ENCODE results near the gene PCBP4.

DNA sequence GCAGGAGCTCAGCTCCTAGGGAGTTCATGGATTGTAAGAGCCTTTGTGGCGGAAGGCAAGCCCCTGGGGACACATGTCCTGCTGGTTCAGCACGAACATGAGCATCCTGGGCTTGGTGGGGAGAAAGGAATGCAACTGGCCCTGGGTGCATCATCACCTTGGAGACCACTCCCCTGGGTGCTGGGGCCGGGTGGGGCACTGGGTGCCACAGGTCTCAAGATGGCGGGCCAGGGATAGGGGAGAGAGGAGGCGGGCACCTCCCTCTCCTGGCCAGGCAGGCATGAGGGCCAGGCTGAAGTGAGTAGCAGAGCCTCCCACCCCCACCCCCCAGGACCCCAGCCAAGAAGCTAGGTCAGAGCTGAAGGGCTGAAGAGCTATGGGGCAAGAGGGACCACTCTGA is 768 bp downstream of the PCBP4 start:
- no peak for TF ChIP-seq YY1 (IDR thresholded peaks at IDR 0.05; ENCODE audit: insufficient read depth, insufficient read length)
- no peak for TF ChIP-seq ZNF274 (IDR thresholded peaks at IDR 0.05; ENCODE audit: low read depth, low read length)
